GM18867 (cell line): Measurements from ENCODE around the gene VSNL1.

ENCODE experiments used
- ATAC-seq: cut with Tn5 transposase; IDR thresholded peaks from one replicate; pipeline ENCODE4 v1.9.1; 2021; ENCODE audit warnings: mild to moderate bottlenecking, moderate library complexity; ENCODE audit not compliant: unreplicated experiment

Gene VSNL1

GRCh38 chr2:17643031-17643615, 102.6 kb downstream of the VSNL1 start:
- ATAC-seq, result no peak

GRCh38 chr2:17644997-17645720, 104.7 kb downstream of the VSNL1 start:
- no peak for ATAC-seq

GRCh38 chr2:17646081-17646554, 105.6 kb downstream of the VSNL1 start:
- peak; percentile 87 for ATAC-seq

- no peak for ATAC-seq
Observed at GRCh38 chr2:17646838-17647701, 106.6 kb downstream of the VSNL1 start.

- ATAC-seq, result no peak
Observed at GRCh38 chr2:17648581-17648980, 108.1 kb downstream of the VSNL1 start.

GRCh38 chr2:17649026-17649425, 108.5 kb downstream of the VSNL1 start:
- no peak for ATAC-seq

- ATAC-seq, result no peak
Observed at GRCh38 chr2:17652681-17653394, 112.3 kb downstream of the VSNL1 start.

GRCh38 chr2:17657759-17658158, 117.3 kb downstream of the VSNL1 start:
- no peak for ATAC-seq

GRCh38 chr2:17658251-17658843, 117.9 kb downstream of the VSNL1 start:
- ATAC-seq, result peak; percentile 45

GRCh38 chr2:17660219-17660618, 119.7 kb downstream of the VSNL1 start:
- ATAC-seq, result no peak

GRCh38 chr2:17661460-17661859, 121.0 kb downstream of the VSNL1 start:
- ATAC-seq, result no peak

- no peak for ATAC-seq
Observed at GRCh38 chr2:17662723-17663122, 122.2 kb downstream of the VSNL1 start.

- no peak for ATAC-seq
Observed at GRCh38 chr2:17664534-17664933, 124.0 kb downstream of the VSNL1 start.

GRCh38 chr2:17667898-17668297, 127.4 kb downstream of the VSNL1 start:
- ATAC-seq, result no peak

- ATAC-seq, result peak; percentile 61
Observed at GRCh38 chr2:17672583-17673317, 132.3 kb downstream of the VSNL1 start.

GRCh38 chr2:17674817-17675216, 134.3 kb downstream of the VSNL1 start:
- ATAC-seq, result no peak

GRCh38 chr2:17680119-17680518, 139.6 kb downstream of the VSNL1 start:
- ATAC-seq, result no peak

- ATAC-seq, result no peak
Observed at GRCh38 chr2:17682098-17682857, 141.8 kb downstream of the VSNL1 start.

GRCh38 chr2:17683981-17684380, 143.5 kb downstream of the VSNL1 start:
- ATAC-seq, result no peak
